WTC11 (cell line): ENCODE results near the gene ANO3. TPM values are rescaled to one million over a fixed set of nuclear protein-coding genes. Genes with fewer than 3 reads are reported as not detected.

Experiments
- ATAC-seq: fragments of 200-7000 bp; cut with Tn5 transposase; 2 replicates; pipeline ENCODE4 v1.10.0; 2021; ENCODE audit warnings: mild to moderate bottlenecking, moderate library complexity
- CTCF ChIA-PET: fragments of 300-600 bp; sonication (Branson Sonifier 250); formaldehyde crosslinking; loops from one replicate; lab custom pipeline; 2021; ENCODE audit warnings: antibody characterized with exemption; lab: Charles Lee
- POLR2A ChIA-PET: fragments of 350-600 bp; sonication (Branson Sonifier 250); formaldehyde crosslinking; loops from one replicate; lab custom pipeline; 2021; ENCODE audit warnings: antibody characterized with exemption; lab: Charles Lee
- DNase-seq: peaks from one replicate; pipeline ENCODE4 v3.0.0; 2021; ENCODE audit warnings: low spot score
- H3K27ac Mint-ChIP-seq: 2 replicates; pipeline ENCODE4 v1.8.0; 2021; ENCODE audit warnings: mixed read lengths
- H3K27me3 Mint-ChIP-seq: 2 replicates; pipeline ENCODE4 v1.8.0; 2021; ENCODE audit warnings: low read depth, mild to moderate bottlenecking, moderate library complexity, mixed read lengths
- H3K36me3 Mint-ChIP-seq: 2 replicates; pipeline ENCODE4 v1.8.0; 2021; ENCODE audit warnings: mixed read lengths
- H3K4me1 Mint-ChIP-seq: 2 replicates; pipeline ENCODE4 v1.8.0; 2022; ENCODE audit warnings: mixed read lengths
- H3K4me3 Mint-ChIP-seq: 2 replicates; pipeline ENCODE4 v1.8.0; 2021; ENCODE audit warnings: mild to moderate bottlenecking, moderate library complexity, mixed read lengths
- H3K9me3 Mint-ChIP-seq: 2 replicates; pipeline ENCODE4 v1.8.0; 2021; ENCODE audit warnings: mixed read lengths
- ATF2 ChIP-seq: sonication (generic); formaldehyde crosslinking; IDR thresholded peaks from 2 replicates; pipeline ENCODE4 v1.8.1; 2022; ENCODE audit warnings: low read depth, missing genetic modification reagents, borderline replicate concordance
- FOXK1 ChIP-seq: sonication (generic); formaldehyde crosslinking; IDR thresholded peaks from 2 replicates; pipeline ENCODE4 v1.8.0; 2022; ENCODE audit warnings: mild to moderate bottlenecking, moderate library complexity, missing genetic modification reagents
- FOXP1 ChIP-seq: sonication (generic); formaldehyde crosslinking; IDR thresholded peaks from 2 replicates; pipeline ENCODE4 v1.8.0; 2022; ENCODE audit warnings: missing genetic modification reagents, mild to moderate bottlenecking, moderate library complexity, borderline replicate concordance
- FOXP4 ChIP-seq: sonication (generic); formaldehyde crosslinking; IDR thresholded peaks from 2 replicates; pipeline ENCODE4 v1.8.0; 2022; ENCODE audit warnings: mild to moderate bottlenecking, missing genetic modification reagents
- GRHL2 ChIP-seq: fragments of 250-450 bp; sonication (Bioruptor Pico); IDR thresholded peaks from 2 replicates; pipeline ENCODE4 v1.8.0; 2022; ENCODE audit warnings: mild to moderate bottlenecking, moderate library complexity; ENCODE audit not compliant: insufficient replicate concordance, severe bottlenecking
- HMGA2 ChIP-seq: fragments of 250-450 bp; sonication (Bioruptor Pico); IDR thresholded peaks from 2 replicates; pipeline ENCODE4 v1.4.0; 2021; ENCODE audit warnings: mild to moderate bottlenecking, moderate library complexity
- NFATC4 ChIP-seq: fragments of 250-450 bp; sonication (Bioruptor Pico); IDR thresholded peaks from 2 replicates; pipeline ENCODE4 v1.9.0; 2021; ENCODE audit warnings: mild to moderate bottlenecking
- NFYB ChIP-seq: sonication (generic); formaldehyde crosslinking; conservative IDR thresholded peaks from 2 replicates; pipeline ENCODE4 v1.8.0; 2022; ENCODE audit warnings: low read depth, missing genetic modification reagents
- RELA ChIP-seq: sonication (generic); formaldehyde crosslinking; IDR thresholded peaks from 2 replicates; pipeline ENCODE4 v1.8.1; 2022; ENCODE audit warnings: missing genetic modification reagents, mild to moderate bottlenecking, borderline replicate concordance
- STAT6 ChIP-seq: sonication (generic); formaldehyde crosslinking; conservative IDR thresholded peaks from 2 replicates; pipeline ENCODE4 v1.8.1; 2023; ENCODE audit warnings: mild to moderate bottlenecking, low read depth, missing genetic modification reagents, moderate library complexity
- TCF7 ChIP-seq: sonication (generic); formaldehyde crosslinking; IDR thresholded peaks from 2 replicates; pipeline ENCODE4 v1.8.0; 2022; ENCODE audit warnings: mild to moderate bottlenecking, low read depth, missing genetic modification reagents, moderate library complexity
- ZBTB43 ChIP-seq: sonication (generic); formaldehyde crosslinking; IDR thresholded peaks from 2 replicates; pipeline ENCODE4 v1.8.1; 2023; ENCODE audit warnings: mild to moderate bottlenecking, missing genetic modification reagents
- ZNF121 ChIP-seq: sonication (generic); formaldehyde crosslinking; IDR thresholded peaks from 2 replicates; pipeline ENCODE4 v1.8.0; 2023; ENCODE audit warnings: missing genetic modification reagents
- ZNF219 ChIP-seq: sonication (generic); formaldehyde crosslinking; IDR thresholded peaks from 2 replicates; pipeline ENCODE4 v1.8.0; 2023; ENCODE audit warnings: missing genetic modification reagents, mild to moderate bottlenecking, borderline replicate concordance
- ZNF232 ChIP-seq: sonication (generic); formaldehyde crosslinking; IDR thresholded peaks from 2 replicates; pipeline ENCODE4 v1.8.0; 2022; ENCODE audit warnings: mild to moderate bottlenecking, missing genetic modification reagents
- ZNF263 ChIP-seq: sonication (generic); formaldehyde crosslinking; IDR thresholded peaks from 2 replicates; pipeline ENCODE4 v1.8.1; 2022; ENCODE audit warnings: low read depth, mild to moderate bottlenecking, moderate library complexity, missing genetic modification reagents
- ZNF396 ChIP-seq: fragments of 250-450 bp; sonication (Bioruptor Pico); IDR thresholded peaks from 2 replicates; pipeline ENCODE4 v1.8.0; 2021; ENCODE audit warnings: mild to moderate bottlenecking, moderate library complexity, borderline replicate concordance
- ZSCAN18 ChIP-seq: fragments of 250-450 bp; sonication (Bioruptor Pico); IDR thresholded peaks from 2 replicates; pipeline ENCODE4 v2.1.2; 2022; ENCODE audit warnings: mild to moderate bottlenecking, moderate library complexity
- total RNA-seq: library from RNA; stranded (reverse); gene quantifications from 3 replicates; pipeline ENCODE4 v1.2.3, GENCODE V29; 2021
- TF ChIP-seq, protein P1 (sequence below): sonication (generic); formaldehyde crosslinking; IDR thresholded peaks from 2 replicates; pipeline ENCODE4 v1.8.1; 2022; ENCODE audit warnings: mild to moderate bottlenecking, moderate library complexity, missing genetic modification reagents
- TF ChIP-seq, protein P2 (sequence below): fragments of 250-450 bp; sonication (Bioruptor Pico); IDR thresholded peaks from 2 replicates; pipeline ENCODE4 v1.9.0; 2021; ENCODE audit warnings: mild to moderate bottlenecking
- TF ChIP-seq, protein P3 (sequence below): sonication (generic); formaldehyde crosslinking; IDR thresholded peaks from 2 replicates; pipeline ENCODE4 v1.8.0; 2022; ENCODE audit warnings: mild to moderate bottlenecking, missing genetic modification reagents

Gene ANO3
- total RNA-seq, 1 experiment from 2014 or later = 0.11 TPM

GRCh38 chr11:26651916-26652315 lies 320.0 kb downstream of the ANO3 start:
- no peak for TF ChIP-seq ZBTB43 (CRISPR knock-in tag)
- TF ChIP-seq, protein P1, sequence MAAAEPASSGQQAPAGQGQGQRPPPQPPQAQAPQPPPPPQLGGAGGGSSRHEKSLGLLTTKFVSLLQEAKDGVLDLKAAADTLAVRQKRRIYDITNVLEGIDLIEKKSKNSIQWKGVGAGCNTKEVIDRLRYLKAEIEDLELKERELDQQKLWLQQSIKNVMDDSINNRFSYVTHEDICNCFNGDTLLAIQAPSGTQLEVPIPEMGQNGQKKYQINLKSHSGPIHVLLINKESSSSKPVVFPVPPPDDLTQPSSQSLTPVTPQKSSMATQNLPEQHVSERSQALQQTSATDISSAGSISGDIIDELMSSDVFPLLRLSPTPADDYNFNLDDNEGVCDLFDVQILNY (CRISPR knock-in tag) = no peak
- TF ChIP-seq, protein P2, sequence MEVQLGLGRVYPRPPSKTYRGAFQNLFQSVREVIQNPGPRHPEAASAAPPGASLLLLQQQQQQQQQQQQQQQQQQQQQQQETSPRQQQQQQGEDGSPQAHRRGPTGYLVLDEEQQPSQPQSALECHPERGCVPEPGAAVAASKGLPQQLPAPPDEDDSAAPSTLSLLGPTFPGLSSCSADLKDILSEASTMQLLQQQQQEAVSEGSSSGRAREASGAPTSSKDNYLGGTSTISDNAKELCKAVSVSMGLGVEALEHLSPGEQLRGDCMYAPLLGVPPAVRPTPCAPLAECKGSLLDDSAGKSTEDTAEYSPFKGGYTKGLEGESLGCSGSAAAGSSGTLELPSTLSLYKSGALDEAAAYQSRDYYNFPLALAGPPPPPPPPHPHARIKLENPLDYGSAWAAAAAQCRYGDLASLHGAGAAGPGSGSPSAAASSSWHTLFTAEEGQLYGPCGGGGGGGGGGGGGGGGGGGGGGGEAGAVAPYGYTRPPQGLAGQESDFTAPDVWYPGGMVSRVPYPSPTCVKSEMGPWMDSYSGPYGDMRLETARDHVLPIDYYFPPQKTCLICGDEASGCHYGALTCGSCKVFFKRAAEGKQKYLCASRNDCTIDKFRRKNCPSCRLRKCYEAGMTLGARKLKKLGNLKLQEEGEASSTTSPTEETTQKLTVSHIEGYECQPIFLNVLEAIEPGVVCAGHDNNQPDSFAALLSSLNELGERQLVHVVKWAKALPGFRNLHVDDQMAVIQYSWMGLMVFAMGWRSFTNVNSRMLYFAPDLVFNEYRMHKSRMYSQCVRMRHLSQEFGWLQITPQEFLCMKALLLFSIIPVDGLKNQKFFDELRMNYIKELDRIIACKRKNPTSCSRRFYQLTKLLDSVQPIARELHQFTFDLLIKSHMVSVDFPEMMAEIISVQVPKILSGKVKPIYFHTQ (CRISPR knock-in tag) = no peak
- TF ChIP-seq, protein P3, sequence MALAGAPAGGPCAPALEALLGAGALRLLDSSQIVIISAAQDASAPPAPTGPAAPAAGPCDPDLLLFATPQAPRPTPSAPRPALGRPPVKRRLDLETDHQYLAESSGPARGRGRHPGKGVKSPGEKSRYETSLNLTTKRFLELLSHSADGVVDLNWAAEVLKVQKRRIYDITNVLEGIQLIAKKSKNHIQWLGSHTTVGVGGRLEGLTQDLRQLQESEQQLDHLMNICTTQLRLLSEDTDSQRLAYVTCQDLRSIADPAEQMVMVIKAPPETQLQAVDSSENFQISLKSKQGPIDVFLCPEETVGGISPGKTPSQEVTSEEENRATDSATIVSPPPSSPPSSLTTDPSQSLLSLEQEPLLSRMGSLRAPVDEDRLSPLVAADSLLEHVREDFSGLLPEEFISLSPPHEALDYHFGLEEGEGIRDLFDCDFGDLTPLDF = no peak
- no peak for TF ChIP-seq ZNF263 (CRISPR knock-in tag)
- no peak for TF ChIP-seq ZNF396
- no peak for TF ChIP-seq FOXP4 (CRISPR knock-in tag)
- TF ChIP-seq RELA = no peak
- no peak for TF ChIP-seq NFYB
- TF ChIP-seq FOXK1 (CRISPR knock-in tag) = no peak
- TF ChIP-seq FOXP1 (CRISPR knock-in tag) = no peak
- CTCF ChIA-PET = no interaction called here
- POLR2A ChIA-PET = no interaction called here

DNA sequence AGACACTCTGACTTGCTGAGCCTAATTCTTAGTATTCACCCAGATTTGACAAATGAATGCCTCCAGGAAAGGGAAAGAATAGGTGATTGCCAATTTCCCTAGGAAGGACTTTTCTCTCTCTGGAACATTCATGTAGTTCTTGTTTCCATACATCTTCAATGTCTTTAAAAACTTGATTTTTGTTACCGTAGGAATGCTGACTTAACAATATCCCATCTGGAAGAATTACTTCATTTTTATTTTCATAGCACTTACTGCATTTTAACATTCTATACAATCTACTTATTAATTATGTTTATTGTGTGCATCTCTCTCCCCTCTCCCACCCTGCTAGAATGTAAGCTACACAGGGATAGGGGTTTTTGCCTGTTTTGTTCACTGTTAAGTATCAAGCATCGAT lies 323.4 kb downstream of the ANO3 start:
- Mint-ChIP-seq H3K27me3 (peaks cover 4% of the 10 kb centered on the region; the same call in 1 of the 2 replicates), H3K27ac (no peak overlapping the region), H3K36me3 (no peaks in the 10 kb centered on the region), H3K9me3 (no peaks in the 10 kb centered on the region), H3K4me3 (no peak overlapping the region), H3K4me1 (no peaks in the 10 kb centered on the region)
- DNase-seq (no peak), ATAC-seq (no peak)
- CTCF ChIA-PET = no interaction called here
- POLR2A ChIA-PET = no interaction called here
- TF ChIP-seq, protein P1 (CRISPR knock-in tag) = no peak
- TF ChIP-seq RELA (no peak), HMGA2 (no peak), ZNF232 (CRISPR knock-in tag) (no peak), STAT6 (CRISPR knock-in tag) (no peak), ZNF219 (CRISPR knock-in tag) (no peak), ZNF121 (no peak), NFATC4 (CRISPR knock-in tag) (no peak), ATF2 (CRISPR knock-in tag) (no peak), GRHL2 (CRISPR knock-in tag) (no peak), TCF7 (no peak), ZSCAN18 (CRISPR knock-in tag) (no peak)

More at GRCh38 chr11:26651916-26652315, 320.0 kb downstream of the ANO3 start:
- H3K27me3 Mint-ChIP-seq = peaks cover 9% of the 10 kb centered on the region
- no peaks in the 10 kb centered on the region for H3K4me1 Mint-ChIP-seq
- H3K36me3 Mint-ChIP-seq = no peaks in the 10 kb centered on the region
- H3K4me3 Mint-ChIP-seq = no peak overlapping the region
- DNase-seq (no peak), ATAC-seq (no peak)
- H3K27ac Mint-ChIP-seq = no peak overlapping the region
- no peaks in the 10 kb centered on the region for H3K9me3 Mint-ChIP-seq
